HepG2 (cell line): ENCODE results near the gene MLX. TPM values are rescaled to one million over a fixed set of nuclear protein-coding genes. Genes with fewer than 3 reads are reported as not detected.

ENCODE experiments used
- AGO2 ChIP-seq: fragments of 200-400 bp; formaldehyde crosslinking; optimal IDR thresholded peaks from 2 replicates; pipeline ENCODE3; 2017; ENCODE audit warnings: mild to moderate bottlenecking, low read depth, low read length, moderate library complexity
- AKAP8 ChIP-seq: sonication (generic); formaldehyde crosslinking; IDR thresholded peaks from 2 replicates; pipeline ENCODE4 v1.5.1; 2020; ENCODE audit warnings: mild to moderate bottlenecking, missing genetic modification reagents
- CHCHD3 ChIP-seq: sonication (generic); formaldehyde crosslinking; IDR thresholded peaks from 2 replicates; pipeline ENCODE4 v1.8.0; 2022; ENCODE audit warnings: mild to moderate bottlenecking, missing genetic modification reagents, moderate library complexity
- GABPA ChIP-seq, 2 experiments: IDR thresholded peaks; 2 replicates each; pipeline ENCODE4 v1.6.1; 2011 to 2016; ENCODE audit warnings: low read depth in 2 of 2, low read length in 1 of 2, missing biosample characterization in 1 of 2, missing genetic modification characterization in 1 of 2
- GLI4 ChIP-seq: sonication (generic); formaldehyde crosslinking; IDR thresholded peaks from 2 replicates; pipeline ENCODE4 v1.5.1; 2020; ENCODE audit warnings: missing genetic modification reagents, mild to moderate bottlenecking, moderate library complexity, borderline replicate concordance
- GMEB1 ChIP-seq: sonication (generic); formaldehyde crosslinking; IDR thresholded peaks from 2 replicates; pipeline ENCODE4 v1.5.1; 2020; ENCODE audit warnings: missing genetic modification reagents, mild to moderate bottlenecking, borderline replicate concordance
- HBP1 ChIP-seq: IDR thresholded peaks from 2 replicates; pipeline ENCODE4 v1.6.1; 2016; ENCODE audit warnings: low read depth, control low read depth
- HMG20B ChIP-seq: conservative IDR thresholded peaks from 2 replicates; pipeline ENCODE4 v1.6.1; 2016; ENCODE audit warnings: missing genetic modification reagents, missing compliant biosample characterization
- KDM5A ChIP-seq: fragments of 200-600 bp; sonication (generic); IDR thresholded peaks from 2 replicates; pipeline ENCODE4 v1.7.0; 2018; ENCODE audit warnings: antibody characterized with exemption, mild to moderate bottlenecking, low read length, borderline replicate concordance
- KDM5B ChIP-seq: sonication (generic); formaldehyde crosslinking; IDR thresholded peaks from 2 replicates; pipeline ENCODE4 v1.4.0; 2020; ENCODE audit warnings: missing genetic modification reagents, mild to moderate bottlenecking, borderline replicate concordance
- NRL ChIP-seq: sonication (generic); formaldehyde crosslinking; IDR thresholded peaks from 2 replicates; pipeline ENCODE4 v1.5.0; 2020; ENCODE audit warnings: missing genetic modification reagents, mild to moderate bottlenecking, moderate library complexity, borderline replicate concordance
- SIX1 ChIP-seq: sonication (generic); formaldehyde crosslinking; IDR thresholded peaks from 2 replicates; pipeline ENCODE4 v1.4.0; 2020; ENCODE audit warnings: missing genetic modification reagents, borderline replicate concordance
- SMYD3 ChIP-seq: sonication (generic); formaldehyde crosslinking; IDR thresholded peaks from 2 replicates; pipeline ENCODE4 v1.8.1; 2023; ENCODE audit warnings: mild to moderate bottlenecking, missing genetic modification reagents
- ZNF101 ChIP-seq: sonication (generic); formaldehyde crosslinking; IDR thresholded peaks from 2 replicates; pipeline ENCODE4 v1.4.0; 2020; ENCODE audit warnings: mild to moderate bottlenecking, low read depth, missing genetic modification reagents, borderline replicate concordance
- ZNF232 ChIP-seq: sonication (generic); formaldehyde crosslinking; IDR thresholded peaks from 2 replicates; pipeline ENCODE4 v1.4.0; 2020; ENCODE audit warnings: missing genetic modification reagents, borderline replicate concordance
- ZNF589 ChIP-seq: sonication (generic); formaldehyde crosslinking; conservative IDR thresholded peaks from 2 replicates; pipeline ENCODE4 v1.8.0; 2022; ENCODE audit warnings: mild to moderate bottlenecking, moderate library complexity, missing genetic modification reagents
- ZNF777 ChIP-seq: sonication (generic); formaldehyde crosslinking; IDR thresholded peaks from 2 replicates; pipeline ENCODE4 v1.4.0; 2020; ENCODE audit warnings: missing genetic modification reagents
- ZNF850 ChIP-seq: sonication (generic); formaldehyde crosslinking; conservative IDR thresholded peaks from 2 replicates; pipeline ENCODE4 v1.9.0; 2021; ENCODE audit warnings: mild to moderate bottlenecking, missing genetic modification reagents
- ZXDC ChIP-seq: sonication (generic); formaldehyde crosslinking; IDR thresholded peaks from 2 replicates; pipeline ENCODE4 v1.5.0; 2020; ENCODE audit warnings: mild to moderate bottlenecking, missing genetic modification reagents
- polyA plus RNA-seq, 8 experiments: library from polyadenylated mRNA; depleted of rRNA in 3 of 8; stranded (reverse) in 7 of 8; unstranded in 1 of 8; fragments of >200 nt; fragmentation: Illumina TruSeq in 4 of 8; extraction: Trizol in 4 of 8; gene quantifications; 2 replicates each; pipeline versions ENCODE4 v1.2.1 to v1.2.3, GENCODE V29; 2011 to 2016; ENCODE audit warnings: low read depth in 4 of 8, missing spikeins in 1 of 8, mixed read lengths in 1 of 8; ENCODE audit not compliant: insufficient read depth in 1 of 8
- total RNA-seq, 5 experiments: library from RNA; depleted of rRNA; stranded (reverse); fragments of >200 nt; fragmentation: Illumina TruSeq; extraction: Trizol; gene quantifications; 2 replicates each; pipeline ENCODE4 v1.2.3, GENCODE V29; 2016; ENCODE audit warnings: low read depth in 1 of 5

MLX gene
- total and polyA plus RNA-seq, 2 of the 13 experiments (the other 11 are each of a cell fraction or from before 2014, with no cell fraction given), result 38.9 to 74.4 TPM

- peak; percentile 70; the same call in 1 of the 2 replicates for TF ChIP-seq ZXDC (CRISPR knock-in tag)
- no peak for TF ChIP-seq SIX1 (CRISPR knock-in tag)
- TF ChIP-seq ZNF101 (CRISPR knock-in tag), result peak; percentile 81; the same call in 1 of the 2 replicates
- peak; percentile 26; the same call in 1 of the 2 replicates for TF ChIP-seq AKAP8 (CRISPR knock-in tag)
- TF ChIP-seq GLI4 (CRISPR knock-in tag), result peak; percentile 95; the same call in 1 of the 2 replicates
- peak; percentile 21; the same call in 1 of the 2 replicates for TF ChIP-seq ZNF232 (CRISPR knock-in tag)
- TF ChIP-seq ZNF589 (CRISPR knock-in tag), result no peak
- peak; percentile 81 for TF ChIP-seq ZNF777 (CRISPR knock-in tag)
- TF ChIP-seq HMG20B (CRISPR knock-in tag), result peak; percentile 4; the same call in 1 of the 2 replicates
- 0 out of 2 replicates have a peak, but pooled peaks have one; percentile 56 for TF ChIP-seq ZNF850 (CRISPR knock-in tag)
- no peak for TF ChIP-seq GABPA (IDR thresholded peaks at IDR 0.05; ENCODE audit: low read depth, low read length)
- TF ChIP-seq GABPA (CRISPR knock-in tag; IDR thresholded peaks at IDR 0.05; ENCODE audit: low read depth), result no peak; the same call in 1 of the 2 replicates
- peak; percentile 71 for TF ChIP-seq KDM5B (CRISPR knock-in tag)
- TF ChIP-seq KDM5A, result peak; percentile 86
- TF ChIP-seq HBP1, result peak; percentile 25
- TF ChIP-seq CHCHD3, result peak; percentile 96
- peak; percentile 97 for TF ChIP-seq AGO2
- TF ChIP-seq GMEB1 (CRISPR knock-in tag), result no peak; the same call in 1 of the 2 replicates
- TF ChIP-seq NRL (CRISPR knock-in tag), result 0 out of 2 replicates have a peak, but pooled peaks have one; percentile 17
- TF ChIP-seq SMYD3 (CRISPR knock-in tag), result peak; percentile 10; the same call in 1 of the 2 replicates
Observed at GRCh38 chr17:42562388-42563142, 4.3 kb upstream of the MLX start (continued).
